IPS-15b (cell line): ENCODE measurements around the gene CLEC1A.

Experiments used
- H3K27me3 ChIP-seq: one replicate; pipeline ENCODE4 v1.6.1; 2013; ENCODE audit warnings: low read length; ENCODE audit not compliant: control insufficient read depth, insufficient read depth
- H3K36me3 ChIP-seq: one replicate; pipeline ENCODE4 v1.6.1; 2013; ENCODE audit warnings: low read length; ENCODE audit not compliant: control insufficient read depth, insufficient read depth
- H3K4me1 ChIP-seq: one replicate; pipeline ENCODE4 v1.6.1; 2013; ENCODE audit warnings: mild to moderate bottlenecking, low read length; ENCODE audit not compliant: control insufficient read depth, insufficient read depth
- H3K4me3 ChIP-seq: one replicate; pipeline ENCODE4 v1.5.1; 2013; ENCODE audit warnings: low read depth, low read length
- H3K9ac ChIP-seq: one replicate; pipeline ENCODE4 v1.6.1; 2013; ENCODE audit warnings: low read depth, mild to moderate bottlenecking, low read length
- H3K9me3 ChIP-seq: one replicate; pipeline ENCODE4 v1.6.1; 2013; ENCODE audit warnings: mild to moderate bottlenecking, low read length; ENCODE audit not compliant: control insufficient read depth, insufficient read depth

CLEC1A gene

GRCh38 chr12:10070380-10070779, 28.4 kb downstream of the CLEC1A start:
- H3K27me3 ChIP-seq = no peaks in the 10 kb centered on the region
- no peak overlapping the region for H3K9ac ChIP-seq
- no peak overlapping the region for H3K4me3 ChIP-seq
- no peaks in the 10 kb centered on the region for H3K36me3 ChIP-seq
- no peaks in the 10 kb centered on the region for H3K9me3 ChIP-seq
- H3K4me1 ChIP-seq = no peaks in the 10 kb centered on the region

GRCh38 chr12:10069976-10070375, 28.8 kb downstream of the CLEC1A start:
- Histone ChIP-seq H3K27me3 (no peaks in the 10 kb centered on the region), H3K4me3 (no peak overlapping the region), H3K4me1 (no peaks in the 10 kb centered on the region), H3K36me3 (no peaks in the 10 kb centered on the region), H3K9me3 (no peaks in the 10 kb centered on the region), H3K9ac (no peak overlapping the region)

GRCh38 chr12:10069099-10069498, 29.7 kb downstream of the CLEC1A start:
- no peaks in the 10 kb centered on the region for H3K27me3 ChIP-seq
- H3K9me3 ChIP-seq = no peaks in the 10 kb centered on the region
- no peaks in the 10 kb centered on the region for H3K36me3 ChIP-seq
- no peak overlapping the region for H3K9ac ChIP-seq
- no peak overlapping the region for H3K4me3 ChIP-seq
- no peaks in the 10 kb centered on the region for H3K4me1 ChIP-seq

- H3K4me3 ChIP-seq = no peak overlapping the region
- no peaks in the 10 kb centered on the region for H3K4me1 ChIP-seq
Observed at GRCh38 chr12:10068644-10069043, 30.1 kb downstream of the CLEC1A start.

GRCh38 chr12:10067942-10068341, 30.8 kb downstream of the CLEC1A start:
- no peaks in the 10 kb centered on the region for H3K36me3 ChIP-seq

More at GRCh38 chr12:10068644-10069043, 30.1 kb downstream of the CLEC1A start:
- no peaks in the 10 kb centered on the region for H3K27me3 ChIP-seq
- H3K36me3 ChIP-seq = no peaks in the 10 kb centered on the region
- no peak overlapping the region for H3K9ac ChIP-seq
- no peaks in the 10 kb centered on the region for H3K9me3 ChIP-seq

GRCh38 chr12:10067264-10067663, 31.5 kb downstream of the CLEC1A start:
- Histone ChIP-seq H3K9ac (no peak overlapping the region), H3K27me3 (no peaks in the 10 kb centered on the region), H3K4me3 (no peak overlapping the region), H3K9me3 (no peaks in the 10 kb centered on the region), H3K4me1 (no peaks in the 10 kb centered on the region), H3K36me3 (no peaks in the 10 kb centered on the region)

More at GRCh38 chr12:10067942-10068341, 30.8 kb downstream of the CLEC1A start:
- Histone ChIP-seq H3K27me3 (no peaks in the 10 kb centered on the region), H3K4me3 (no peak overlapping the region), H3K4me1 (no peaks in the 10 kb centered on the region), H3K9me3 (no peaks in the 10 kb centered on the region), H3K9ac (no peak overlapping the region)

GRCh38 chr12:10065241-10065640, 33.5 kb downstream of the CLEC1A start:
- Histone ChIP-seq H3K9ac (no peak overlapping the region), H3K9me3 (no peaks in the 10 kb centered on the region), H3K4me1 (no peaks in the 10 kb centered on the region), H3K27me3 (no peaks in the 10 kb centered on the region), H3K36me3 (no peaks in the 10 kb centered on the region), H3K4me3 (no peak overlapping the region)

- Histone ChIP-seq H3K9ac (no peak overlapping the region), H3K4me1 (no peaks in the 10 kb centered on the region), H3K9me3 (no peaks in the 10 kb centered on the region), H3K36me3 (no peaks in the 10 kb centered on the region), H3K4me3 (no peak overlapping the region), H3K27me3 (no peaks in the 10 kb centered on the region)
Observed at GRCh38 chr12:10058387-10058786, 40.4 kb downstream of the CLEC1A start.

GRCh38 chr12:10052193-10052913, 46.4 kb downstream of the CLEC1A start:
- H3K9ac ChIP-seq = no peak overlapping the region
- H3K4me3 ChIP-seq = no peak overlapping the region
- no peaks in the 10 kb centered on the region for H3K27me3 ChIP-seq
- H3K4me1 ChIP-seq = no peaks in the 10 kb centered on the region
- H3K9me3 ChIP-seq = no peaks in the 10 kb centered on the region
- no peaks in the 10 kb centered on the region for H3K36me3 ChIP-seq

- Histone ChIP-seq H3K4me1 (no peaks in the 10 kb centered on the region), H3K27me3 (no peaks in the 10 kb centered on the region), H3K4me3 (no peak overlapping the region), H3K9ac (no peak overlapping the region), H3K9me3 (no peaks in the 10 kb centered on the region), H3K36me3 (no peaks in the 10 kb centered on the region)
Observed at GRCh38 chr12:10048526-10048925, 50.3 kb downstream of the CLEC1A start.

- H3K27me3 ChIP-seq = no peaks in the 10 kb centered on the region
- H3K9me3 ChIP-seq = no peaks in the 10 kb centered on the region
- no peaks in the 10 kb centered on the region for H3K4me1 ChIP-seq
- no peak overlapping the region for H3K9ac ChIP-seq
- no peaks in the 10 kb centered on the region for H3K36me3 ChIP-seq
- no peak overlapping the region for H3K4me3 ChIP-seq
Observed at GRCh38 chr12:10042167-10042566, 56.6 kb downstream of the CLEC1A start.

GRCh38 chr12:10033783-10034545, 64.8 kb downstream of the CLEC1A start:
- Histone ChIP-seq H3K36me3 (no peaks in the 10 kb centered on the region), H3K9ac (no peak overlapping the region), H3K4me1 (no peaks in the 10 kb centered on the region), H3K9me3 (no peaks in the 10 kb centered on the region), H3K27me3 (no peaks in the 10 kb centered on the region), H3K4me3 (no peak overlapping the region)
